ENCODE measurements around the gene ZMYM4. TPM values are rescaled to one million over a fixed set of nuclear protein-coding genes. Genes with fewer than 3 reads are reported as not detected.

Gene ZMYM4
- total RNA-seq, 1 donor from 2014 or later = 9.6 TPM

- Histone ChIP-seq H3K36me3 (peaks cover 51 to 93% of the 10 kb centered on the region in 2 donors), H3K27ac (no peak overlapping the region), H3K27me3 (no peaks in the 10 kb centered on the region), H3K4me1 (no peaks in the 10 kb centered on the region), H3K4me3 (no peak overlapping the region), H3K9me3 (no peaks in the 10 kb centered on the region)
- no peak for DNase-seq (ENCODE audit: low spot score in 2 of 2)
- intact Hi-C loops (cut with DNase I) = no loop called here
- TF ChIP-seq CTCF (IDR thresholded peaks at IDR 0.05) = no peak
These were observed 132.5 kb downstream of the ZMYM4 start for GRCh38 chr1:35401049-35401448.

DNA sequence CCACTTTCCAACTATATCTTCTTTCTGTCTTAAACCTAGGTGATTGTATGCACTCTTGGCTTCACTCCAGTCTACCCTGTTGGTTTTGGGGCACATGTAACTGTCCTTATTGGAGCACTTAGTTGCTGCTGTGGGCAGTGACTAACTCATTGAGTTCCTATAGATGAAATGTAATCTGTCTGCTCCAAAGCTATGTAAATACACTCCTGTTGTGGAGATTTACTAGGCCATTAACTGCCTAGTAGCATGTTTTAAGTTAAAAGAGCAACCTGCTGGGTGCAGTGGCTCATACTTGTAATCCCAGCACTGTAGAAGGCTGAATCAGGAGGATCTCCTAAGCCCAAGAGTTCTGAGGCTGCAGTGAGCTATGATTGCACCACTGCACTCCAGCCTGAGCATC lies 137.6 kb downstream of the ZMYM4 start:
- H3K27me3 ChIP-seq = no peaks in the 10 kb centered on the region
- DNase-seq (ENCODE audit: low spot score in 2 of 2) = no peak
- H3K4me1 ChIP-seq = no peaks in the 10 kb centered on the region
- TF ChIP-seq CTCF (IDR thresholded peaks at IDR 0.05) = no peak
- no peaks in the 10 kb centered on the region for H3K9me3 ChIP-seq
- H3K36me3 ChIP-seq = peaks cover 33 to 83% of the 10 kb centered on the region in 2 donors
- no peak overlapping the region for H3K27ac ChIP-seq
- no peak overlapping the region for H3K4me3 ChIP-seq
- intact Hi-C loops (cut with DNase I) = no loop called here

- TF ChIP-seq CTCF (IDR thresholded peaks at IDR 0.05) = no peak
- no peaks in the 10 kb centered on the region for H3K27me3 ChIP-seq
- no peaks in the 10 kb centered on the region for H3K9me3 ChIP-seq
- no peak overlapping the region for H3K4me3 ChIP-seq
- intact Hi-C loops (cut with DNase I) = no loop called here
- peaks cover 33 to 69% of the 10 kb centered on the region in 2 donors for H3K36me3 ChIP-seq
- no peak overlapping the region for H3K27ac ChIP-seq
- no peak for DNase-seq (ENCODE audit: low spot score in 2 of 2)
- H3K4me1 ChIP-seq = no peaks in the 10 kb centered on the region
These were observed 139.2 kb downstream of the ZMYM4 start for GRCh38 chr1:35407743-35408142.

GRCh38 chr1:35408925-35409324 lies 140.4 kb downstream of the ZMYM4 start:
- intact Hi-C loops (cut with DNase I) = no loop called here
- Histone ChIP-seq H3K9me3 (no peaks in the 10 kb centered on the region), H3K27me3 (no peaks in the 10 kb centered on the region), H3K4me3 (no peak overlapping the region), H3K27ac (no peak overlapping the region), H3K36me3 (peaks cover 24 to 57% of the 10 kb centered on the region in 2 donors), H3K4me1 (no peaks in the 10 kb centered on the region)
- TF ChIP-seq CTCF (IDR thresholded peaks at IDR 0.05) = no peak
- DNase-seq (ENCODE audit: low spot score in 2 of 2) = no peak

DNA sequence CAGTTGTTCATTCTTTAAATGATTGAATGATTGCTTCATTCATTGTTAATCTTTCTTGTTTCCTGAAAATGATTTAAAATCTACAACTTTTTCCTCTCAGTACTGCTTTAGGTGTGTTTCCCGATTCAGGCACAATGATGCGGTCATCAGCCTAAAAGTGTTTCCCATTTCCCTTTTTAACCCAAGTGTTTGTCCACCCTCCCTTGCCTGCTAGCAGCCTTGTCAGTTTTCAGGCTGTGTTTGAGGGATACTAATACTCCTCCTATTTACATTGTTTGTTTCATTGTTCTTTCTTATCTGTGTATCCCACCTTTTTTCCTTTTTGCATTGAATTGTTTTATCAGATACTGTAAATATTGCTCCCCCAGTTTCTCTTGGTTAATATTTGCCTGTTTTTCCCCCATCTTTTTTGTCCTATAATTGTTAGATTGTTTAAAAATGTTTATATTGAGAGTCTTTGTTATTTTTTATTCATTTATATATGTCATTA lies 157.6 kb downstream of the ZMYM4 start:
- no peak overlapping the region for H3K4me3 ChIP-seq
- H3K27ac ChIP-seq = no peak overlapping the region
- H3K27me3 ChIP-seq = no peaks in the 10 kb centered on the region
- H3K36me3 ChIP-seq = peaks cover 0 to 5% of the 10 kb centered on the region in 2 donors
- no peaks in the 10 kb centered on the region for H3K9me3 ChIP-seq
- H3K4me1 ChIP-seq = no peaks in the 10 kb centered on the region
- no peak for DNase-seq (ENCODE audit: low spot score in 2 of 2)
- intact Hi-C loops (cut with DNase I) = no loop called here
- TF ChIP-seq CTCF (IDR thresholded peaks at IDR 0.05) = no peak

GRCh38 chr1:35428360-35428759 lies 159.9 kb downstream of the ZMYM4 start:
- Histone ChIP-seq H3K9me3 (no peaks in the 10 kb centered on the region), H3K4me1 (no peaks in the 10 kb centered on the region), H3K36me3 (peaks cover 4 to 18% of the 10 kb centered on the region in 2 donors), H3K4me3 (no peak overlapping the region), H3K27ac (no peak overlapping the region), H3K27me3 (no peaks in the 10 kb centered on the region)
- intact Hi-C loops (cut with DNase I) = no loop called here
- no peak for DNase-seq (ENCODE audit: low spot score in 2 of 2)
- no peak for TF ChIP-seq CTCF (IDR thresholded peaks at IDR 0.05)
